Neuronal stem cell (in vitro differentiated cells): ENCODE data around the gene SCCPDH. TPM values are rescaled to one million over a fixed set of nuclear protein-coding genes. Genes with fewer than 3 reads are reported as not detected.
A peak's percentile ranks its signal among the peaks of the same experiment; 100 is the strongest.

Experiments
- DNase-seq: peaks from one replicate; pipeline ENCODE4 v3.0.0-alpha.2; 2013; ENCODE audit warnings: low spot score
- H2AFZ ChIP-seq: one replicate; pipeline ENCODE4 v1.6.1; 2013; ENCODE audit warnings: mild to moderate bottlenecking, low read length, inconsistent platforms
- H2AK5ac ChIP-seq: 2 replicates; pipeline ENCODE4 v1.6.1; 2013; ENCODE audit warnings: low read depth, mild to moderate bottlenecking, inconsistent platforms, low read length, moderate library complexity, mixed read lengths
- H2BK120ac ChIP-seq: 2 replicates; pipeline ENCODE4 v1.6.1; 2013; ENCODE audit warnings: low read depth, mild to moderate bottlenecking, inconsistent platforms, low read length, moderate library complexity, mixed read lengths
- H2BK12ac ChIP-seq: one replicate; pipeline ENCODE4 v1.6.1; 2013; ENCODE audit warnings: low read length, inconsistent platforms
- H2BK15ac ChIP-seq: 2 replicates; pipeline ENCODE4 v1.6.1; 2013; ENCODE audit warnings: mild to moderate bottlenecking, low read length, inconsistent platforms, mixed read lengths
- H2BK5ac ChIP-seq: one replicate; pipeline ENCODE4 v1.6.1; 2013; ENCODE audit warnings: inconsistent platforms, mild to moderate bottlenecking, low read length, moderate library complexity
- H3K14ac ChIP-seq: one replicate; pipeline ENCODE4 v1.6.1; 2013; ENCODE audit warnings: low read length, inconsistent platforms
- H3K18ac ChIP-seq: 2 replicates; pipeline ENCODE4 v1.6.1; 2013; ENCODE audit warnings: low read length, inconsistent platforms
- H3K23ac ChIP-seq: 2 replicates; pipeline ENCODE4 v1.6.1; 2013; ENCODE audit warnings: low read depth, mild to moderate bottlenecking, mixed read lengths, low read length, inconsistent platforms; ENCODE audit not compliant: poor library complexity
- H3K27ac ChIP-seq: replicated peaks from 3 replicates; pipeline ENCODE4 v1.5.1; 2013; ENCODE audit warnings: low read length, inconsistent platforms
- H3K27me3 ChIP-seq, 3 experiments: 2 replicates each; pipeline ENCODE4 v1.6.1; 2013; ENCODE audit warnings: low read length in 3 of 3, mild to moderate bottlenecking in 2 of 3, inconsistent platforms in 1 of 3, low read depth in 1 of 3, mixed read lengths in 1 of 3, moderate library complexity in 1 of 3; ENCODE audit not compliant: control insufficient read depth in 3 of 3, insufficient read depth in 3 of 3
- H3K36me3 ChIP-seq, 2 donors: replicated peaks in 1 of 2; 2 replicates each; pipeline ENCODE4 v1.6.1; 2013; ENCODE audit warnings: low read length in 2 of 2; ENCODE audit not compliant: control insufficient read depth in 2 of 2, insufficient read depth in 2 of 2
- H3K4ac ChIP-seq: 2 replicates; pipeline ENCODE4 v1.6.1; 2013; ENCODE audit warnings: inconsistent platforms, mild to moderate bottlenecking, low read length, moderate library complexity
- H3K4me1 ChIP-seq, 2 donors: 1 replicate in 1 of 2; 2 replicates in 1 of 2; pipeline ENCODE4 v1.6.1; 2013; ENCODE audit warnings: low read length in 2 of 2, low read depth in 1 of 2; ENCODE audit not compliant: control insufficient read depth in 2 of 2, insufficient read depth in 1 of 2
- H3K4me2 ChIP-seq: one replicate; pipeline ENCODE4 v1.6.1; 2013; ENCODE audit warnings: mild to moderate bottlenecking, low read length, inconsistent platforms; ENCODE audit not compliant: insufficient read depth, poor library complexity, severe bottlenecking
- H3K4me3 ChIP-seq, 2 donors: 2 replicates each; pipeline ENCODE4 v1.5.1; 2013; ENCODE audit warnings: low read length in 2 of 2, mild to moderate bottlenecking in 2 of 2, inconsistent platforms in 1 of 2, moderate library complexity in 1 of 2
- H3K79me1 ChIP-seq: one replicate; pipeline ENCODE4 v1.6.1; 2013; ENCODE audit warnings: low read depth, mild to moderate bottlenecking, inconsistent platforms, low read length, moderate library complexity
- H3K9ac ChIP-seq: one replicate; pipeline ENCODE4 v1.6.1; 2013; ENCODE audit warnings: mild to moderate bottlenecking, low read depth, low read length, inconsistent platforms; ENCODE audit not compliant: poor library complexity
- H3K9me3 ChIP-seq, 2 donors: replicated peaks in 1 of 2; 2 replicates each; pipeline versions ENCODE3 to v1.6.1; 2013; ENCODE audit warnings: low read length in 2 of 2, mild to moderate bottlenecking in 2 of 2, inconsistent platforms in 1 of 2, low read depth in 1 of 2, mixed read lengths in 1 of 2, moderate library complexity in 1 of 2; ENCODE audit not compliant: control insufficient read depth in 2 of 2, insufficient read depth in 1 of 2
- H4K8ac ChIP-seq: one replicate; pipeline ENCODE4 v1.6.1; 2013; ENCODE audit warnings: low read depth, mild to moderate bottlenecking, inconsistent platforms, low read length, moderate library complexity
- H4K91ac ChIP-seq: one replicate; pipeline ENCODE4 v1.6.1; 2013; ENCODE audit warnings: low read length, low read depth, mild to moderate bottlenecking, inconsistent platforms; ENCODE audit not compliant: poor library complexity
- WGBS, 2 donors: extraction: QIAGEN DNeasy Blood & Tissue Kit; methylation state at CpG; one replicate each; pipeline ENCODE4 v1.1.7; 2013; ENCODE audit warnings: missing lambda C conversion rate in 2 of 2, mixed read lengths in 1 of 2; ENCODE audit not compliant: insufficient read length in 2 of 2, insufficient replicate concordance in 1 of 2; ENCODE audit errors: extremely low coverage in 2 of 2; 5-methylcytosine and 5-hydroxymethylcytosine counted together
- polyA plus RNA-seq, 2 experiments: library from polyadenylated mRNA; stranded (reverse); fragments of 200-250 nt; gene quantifications; one replicate each; pipeline ENCODE4 v1.2.3, GENCODE V29; 2013

Gene SCCPDH
- 30.3 TPM for polyA plus RNA-seq (2013, experiment 1 of 2)
- 30.5 TPM for polyA plus RNA-seq (2013, experiment 2 of 2)

GRCh38 chr1:246724016-246724730 is at the start of gene SCCPDH:
TSS of gene SCCPDH (plus strand) at chr1:246724409. CDS start at chr1:246724423, 14 bp downstream.
- H3K27ac ChIP-seq = peak within 1 kb of the TSS; percentile 46
- WGBS, 2 donors = no CpG with 5 or more reads among the region's 89 CpGs

GRCh38 chr1:246677842-246678241 is 46.4 kb upstream of the SCCPDH start:
- Histone ChIP-seq H3K4ac (no peak overlapping the region), H2BK15ac (no peak overlapping the region), H3K18ac (no peak overlapping the region), H3K4me3 (no peak overlapping the region), H3K23ac (no peak overlapping the region), H2AK5ac (no peak overlapping the region), H4K91ac (no peak overlapping the region), H2BK12ac (no peak overlapping the region), H3K79me1 (no peaks in the 10 kb centered on the region), H2BK5ac (no peak overlapping the region), H2AFZ (no peak overlapping the region), H3K27me3 (peaks cover 0 to 75% (median 0%) of the 10 kb centered on the region in 3 experiments), H3K9me3 (peaks cover 0 to 8% of the 10 kb centered on the region in 2 donors), H3K4me2 (no peak overlapping the region), H2BK120ac (no peak overlapping the region), H3K9ac (no peak overlapping the region), H3K14ac (no peak overlapping the region), H3K27ac (no peak overlapping the region), H3K36me3 (no peaks in the 10 kb centered on the region), H4K8ac (no peak overlapping the region), H3K4me1 (peaks cover 0 to 7% of the 10 kb centered on the region in 2 donors)
- WGBS, 2 donors = no CpG with 5 or more reads among the region's 2 CpGs
- no peak for DNase-seq

More at GRCh38 chr1:246724016-246724730, at the start of gene SCCPDH:
- Histone ChIP-seq H3K27me3 (no peaks in the 10 kb centered on the region), H2BK15ac (peak within 1 kb of the TSS; percentile 89), H3K9ac (peak within 1 kb of the TSS; percentile 96), H3K4ac (peak within 1 kb of the TSS; percentile 89), H3K36me3 (peaks cover 15 to 34% of the 10 kb centered on the region in 2 donors), H3K4me3 (peak within 1 kb of the TSS; percentile 94 to 96), H2AK5ac (no peak within 1 kb of the TSS), H2BK12ac (no peak within 1 kb of the TSS), H3K4me2 (peak within 1 kb of the TSS; percentile 84), H3K9me3 (peaks cover 2 to 32% of the 10 kb centered on the region in 2 donors), H3K18ac (peak within 1 kb of the TSS; percentile 99), H3K4me1 (peaks cover 0 to 2% of the 10 kb centered on the region in 2 donors), H4K8ac (peak within 1 kb of the TSS; percentile 82), H2BK120ac (peak within 1 kb of the TSS; percentile 99), H3K14ac (peak within 1 kb of the TSS; percentile 89), H4K91ac (peak within 1 kb of the TSS; percentile 72), H3K23ac (peak within 1 kb of the TSS; percentile 97), H2BK5ac (peak within 1 kb of the TSS; percentile 87), H3K79me1 (peaks cover 7% of the 10 kb centered on the region), H2AFZ (peak within 1 kb of the TSS; percentile 100)
- DNase-seq = peak; percentile 67

- H3K14ac ChIP-seq = no peak overlapping the region
- H3K23ac ChIP-seq = no peak overlapping the region
- DNase-seq = no peak
- no peak overlapping the region for H2BK5ac ChIP-seq
- H3K4me2 ChIP-seq = no peak overlapping the region
- H3K4ac ChIP-seq = no peak overlapping the region
- peaks cover 0 to 8% of the 10 kb centered on the region in 2 donors for H3K9me3 ChIP-seq
- no peak overlapping the region for H2AK5ac ChIP-seq
- H2AFZ ChIP-seq = no peak overlapping the region
- H3K36me3 ChIP-seq = no peaks in the 10 kb centered on the region
- no peak overlapping the region for H3K4me3 ChIP-seq
- H4K8ac ChIP-seq = no peak overlapping the region
- H3K79me1 ChIP-seq = no peaks in the 10 kb centered on the region
- no peak overlapping the region for H4K91ac ChIP-seq
- H3K9ac ChIP-seq = no peak overlapping the region
- no peak overlapping the region for H3K18ac ChIP-seq
- WGBS, 2 donors = no CpG with 5 or more reads among the region's 18 CpGs
- H2BK120ac ChIP-seq = no peak overlapping the region
- peaks cover 0 to 5% of the 10 kb centered on the region in 2 donors for H3K4me1 ChIP-seq
- H3K27ac ChIP-seq = no peak overlapping the region
- H2BK12ac ChIP-seq = no peak overlapping the region
- H2BK15ac ChIP-seq = no peak overlapping the region
- peaks cover 0 to 83% (median 0%) of the 10 kb centered on the region in 3 experiments for H3K27me3 ChIP-seq
Observed at GRCh38 chr1:246678816-246679793, 45.1 kb upstream of the SCCPDH start.
